Measurements from ENCODE around the gene NR1H2.

DNA sequence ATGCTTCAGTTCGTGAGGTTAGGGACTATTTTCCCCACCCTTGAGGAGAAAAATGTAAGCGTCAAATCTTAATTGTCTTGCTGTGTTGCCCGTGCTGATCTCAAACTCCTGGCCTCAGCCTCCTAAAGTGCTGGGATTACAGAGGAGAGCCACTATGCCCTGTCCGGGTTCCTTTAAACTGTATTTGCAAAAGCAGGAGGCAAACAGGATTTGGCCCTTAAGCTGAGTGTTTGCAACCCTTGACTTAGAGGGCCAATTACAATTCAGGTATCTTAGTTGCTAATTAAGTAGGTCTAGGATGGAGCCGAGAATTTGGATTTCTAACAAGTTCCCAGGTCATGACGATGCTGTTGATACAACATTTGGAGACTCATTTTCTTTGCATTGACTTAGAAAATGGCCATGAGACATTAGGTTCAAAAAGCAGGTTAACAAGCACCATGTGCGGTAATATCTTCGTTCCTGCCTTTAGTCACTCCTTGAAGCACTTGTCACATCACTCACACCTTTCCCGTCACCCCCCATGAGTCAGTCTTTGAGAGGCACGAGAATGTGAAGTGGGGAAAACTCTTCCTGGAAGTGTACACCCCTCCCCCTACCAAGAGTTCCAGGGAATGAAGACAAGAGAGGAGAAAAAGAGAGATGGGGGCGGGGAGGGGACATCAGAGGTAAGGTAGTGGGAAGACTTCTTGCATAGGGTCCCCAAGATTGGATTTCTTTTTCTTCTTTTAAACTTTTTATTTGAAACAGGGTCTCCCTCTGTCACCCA lies 13.4 kb upstream of the NR1H2 start:
- TF ChIP-seq, protein P1, sequence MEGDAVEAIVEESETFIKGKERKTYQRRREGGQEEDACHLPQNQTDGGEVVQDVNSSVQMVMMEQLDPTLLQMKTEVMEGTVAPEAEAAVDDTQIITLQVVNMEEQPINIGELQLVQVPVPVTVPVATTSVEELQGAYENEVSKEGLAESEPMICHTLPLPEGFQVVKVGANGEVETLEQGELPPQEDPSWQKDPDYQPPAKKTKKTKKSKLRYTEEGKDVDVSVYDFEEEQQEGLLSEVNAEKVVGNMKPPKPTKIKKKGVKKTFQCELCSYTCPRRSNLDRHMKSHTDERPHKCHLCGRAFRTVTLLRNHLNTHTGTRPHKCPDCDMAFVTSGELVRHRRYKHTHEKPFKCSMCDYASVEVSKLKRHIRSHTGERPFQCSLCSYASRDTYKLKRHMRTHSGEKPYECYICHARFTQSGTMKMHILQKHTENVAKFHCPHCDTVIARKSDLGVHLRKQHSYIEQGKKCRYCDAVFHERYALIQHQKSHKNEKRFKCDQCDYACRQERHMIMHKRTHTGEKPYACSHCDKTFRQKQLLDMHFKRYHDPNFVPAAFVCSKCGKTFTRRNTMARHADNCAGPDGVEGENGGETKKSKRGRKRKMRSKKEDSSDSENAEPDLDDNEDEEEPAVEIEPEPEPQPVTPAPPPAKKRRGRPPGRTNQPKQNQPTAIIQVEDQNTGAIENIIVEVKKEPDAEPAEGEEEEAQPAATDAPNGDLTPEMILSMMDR (IDR thresholded peaks at IDR 0.05) = no peak
- TF ChIP-seq POLR2A (IDR thresholded peaks at IDR 0.05) (no peak), POLR2AphosphoS5 (IDR thresholded peaks at IDR 0.05) (no peak)
